Spleen (tissue), 11 donors: ENCODE data around the gene NOS1AP. TPM values are rescaled to one million over a fixed set of nuclear protein-coding genes. Genes with fewer than 3 reads are reported as not detected.

Experiments
- DNase-seq: peaks from one replicate; pipeline ENCODE4 v3.0.0-alpha.2; 2020
- H3K27ac ChIP-seq, 8 donors: fragments of 200-600 bp; sonication (generic) in 7 of 8; 1 replicate in 4 of 8; 2 replicates in 4 of 8; pipeline versions ENCODE4 v1.5.0 to v1.8.0; 2016 to 2021; ENCODE audit warnings: inconsistent platforms in 4 of 8, mild to moderate bottlenecking in 4 of 8, moderate library complexity in 1 of 8
- H3K27me3 ChIP-seq, 7 donors: fragments of 200-600 bp; sonication (generic) in 6 of 7; replicated peaks in 1 of 7; 1 replicate in 4 of 7; 2 replicates in 3 of 7; pipeline versions ENCODE4 v1.5.0 to v1.8.0; 2016 to 2021; ENCODE audit warnings: inconsistent platforms in 3 of 7, mild to moderate bottlenecking in 1 of 7
- H3K36me3 ChIP-seq, 6 donors: fragments of 200-600 bp; sonication (generic) in 5 of 6; 1 replicate in 4 of 6; 2 replicates in 2 of 6; pipeline versions ENCODE4 v1.5.0 to v1.8.0; 2016 to 2021; ENCODE audit warnings: inconsistent platforms in 2 of 6
- H3K4me1 ChIP-seq, 6 donors: fragments of 200-600 bp; sonication (generic) in 5 of 6; 1 replicate in 3 of 6; 2 replicates in 3 of 6; pipeline versions ENCODE4 v1.5.0 to v1.8.0; 2016 to 2021; ENCODE audit warnings: inconsistent platforms in 3 of 6
- H3K4me3 ChIP-seq, 8 donors: fragments of 200-600 bp; sonication (generic) in 7 of 8; 1 replicate in 4 of 8; 2 replicates in 4 of 8; pipeline versions ENCODE4 v1.5.0 to v1.8.0; 2016 to 2021; ENCODE audit warnings: inconsistent platforms in 4 of 8, mild to moderate bottlenecking in 4 of 8, moderate library complexity in 2 of 8
- H3K9me3 ChIP-seq, 8 donors: fragments of 200-600 bp; sonication (generic) in 7 of 8; 1 replicate in 4 of 8; 2 replicates in 4 of 8; pipeline versions ENCODE4 v1.5.0 to v1.8.0; 2016 to 2021; ENCODE audit warnings: inconsistent platforms in 4 of 8
- CTCF ChIP-seq, 11 experiments: fragments of 200-600 bp in 7 of 11; fragments of 450-650 bp in 4 of 11; sonication (generic) in 4 of 11; IDR thresholded peaks in 8 of 11; conservative IDR thresholded peaks in 3 of 11; 1 replicate in 7 of 11; 2 replicates in 4 of 11; pipeline versions ENCODE4 v1.4.0 to v1.8.0; 2016 to 2021; ENCODE audit warnings: antibody characterized with exemption in 11 of 11, inconsistent platforms in 4 of 11, mild to moderate bottlenecking in 1 of 11
- POLR2A ChIP-seq, 3 donors: fragments of 450-650 bp; IDR thresholded peaks; one replicate each; pipeline ENCODE4 v1.5.1; 2017; ENCODE audit warnings: antibody characterized with exemption in 3 of 3, mild to moderate bottlenecking in 1 of 3
- POLR2AphosphoS5 ChIP-seq, 3 donors: sonication (generic); formaldehyde crosslinking; IDR thresholded peaks; one replicate each; pipeline ENCODE4 v1.5.1; 2017; ENCODE audit warnings: antibody characterized with exemption in 3 of 3
- WGBS, 5 donors: extraction: QIAGEN DNeasy Blood & Tissue Kit in 3 of 5; methylation state at CpG; one replicate each; pipeline versions ENCODE4 v1.1.5 to v1.1.7; 2013 to 2018; 5-methylcytosine and 5-hydroxymethylcytosine counted together
- intact Hi-C: fragments of 100-400 bp; cut with DNase I; formaldehyde crosslinking; loops from one replicate; pipeline ENCODE4 v1.15.0; 2023; ENCODE audit warnings: low total_unique reads
- polyA plus RNA-seq, 3 donors: library from polyadenylated mRNA; stranded (reverse); fragments of 200-250 nt; gene quantifications; one replicate each; pipeline ENCODE4 v1.2.1, GENCODE V29; 2013
- total RNA-seq, 7 donors: library from RNA; depleted of rRNA in 3 of 7; stranded (reverse); fragments of >200 nt in 3 of 7; fragmentation: NEBNext Ultra II Directional in 4 of 7; extraction: Animal tissue kit (Norgen Biotek cat#: 25700) in 4 of 7; gene quantifications; one replicate each; pipeline versions ENCODE4 v1.1.0 to v1.2.1, GENCODE V29; 2016 to 2021
- donor health status: healthy with polysubstance abuse.
- donor health status: DM: no; HTN: no; CAD: no; lungs with moderate emphysema.
- donor health status: DM: no; HTN: no; CAD: no.
- donor health status: Bipolar disorder and iron deficiency.
- donor health status: healthy.
- donor health status: DM: no; HTN: no; CAD: no.
- donor health status: DM: yes; HTN: yes; CAD: no.

The NOS1AP gene
- total and polyA plus RNA-seq, 10 donors: 0.16 to 1.7 (median 0.60) TPM; not detected in 2

- H3K27me3 ChIP-seq: peaks cover 0 to 4% (median 0%) of the 10 kb centered on the region in 7 donors
- H3K4me3 ChIP-seq: no peak overlapping the region
- DNase-seq: no peak
- peaks cover 0 to 7% (median 0%) of the 10 kb centered on the region in 6 donors for H3K4me1 ChIP-seq
- WGBS, 5 donors: 79 to 97% (median 87%) methylated on average over 1 of the region's 1 CpG
- no peak for TF ChIP-seq CTCF (IDR thresholded peaks at IDR 0.05 in 8 of 11, conservative IDR thresholded peaks at IDR 0.05 in 3 of 11)
- no peak for TF ChIP-seq POLR2A (IDR thresholded peaks at IDR 0.05)
- TF ChIP-seq POLR2AphosphoS5 (IDR thresholded peaks at IDR 0.05): no peak
- no peaks in the 10 kb centered on the region for H3K36me3 ChIP-seq
- no peaks in the 10 kb centered on the region for H3K9me3 ChIP-seq
- intact Hi-C loops: no loop called here
- H3K27ac ChIP-seq: no peak overlapping the region
These were observed 244.7 kb downstream of the NOS1AP start for GRCh38 chr1:162314206-162314605.

- intact Hi-C loops: no loop called here
- DNase-seq: no peak
- Histone ChIP-seq H3K4me3 (no peak overlapping the region), H3K36me3 (no peaks in the 10 kb centered on the region), H3K9me3 (no peaks in the 10 kb centered on the region), H3K27me3 (peaks cover 0 to 17% (median 0%) of the 10 kb centered on the region in 7 donors), H3K4me1 (peaks cover 0 to 7% (median 0%) of the 10 kb centered on the region in 6 donors), H3K27ac (no peak overlapping the region)
- 68 to 87% (median 75%) methylated on average over 2 of the region's 2 CpGs for WGBS, 5 donors
- TF ChIP-seq POLR2AphosphoS5 (IDR thresholded peaks at IDR 0.05) (no peak), CTCF (IDR thresholded peaks at IDR 0.05 in 8 of 11, conservative IDR thresholded peaks at IDR 0.05 in 3 of 11) (no peak), POLR2A (IDR thresholded peaks at IDR 0.05) (no peak)
These were observed 246.2 kb downstream of the NOS1AP start for GRCh38 chr1:162315673-162316072.

- Histone ChIP-seq H3K9me3 (no peaks in the 10 kb centered on the region), H3K27me3 (peaks cover 0 to 17% (median 0%) of the 10 kb centered on the region in 7 donors), H3K4me1 (peaks cover 0 to 7% (median 0%) of the 10 kb centered on the region in 6 donors), H3K4me3 (no peak overlapping the region), H3K27ac (no peak overlapping the region), H3K36me3 (no peaks in the 10 kb centered on the region)
- TF ChIP-seq POLR2AphosphoS5 (IDR thresholded peaks at IDR 0.05) (no peak), POLR2A (IDR thresholded peaks at IDR 0.05) (no peak), CTCF (IDR thresholded peaks at IDR 0.05 in 8 of 11, conservative IDR thresholded peaks at IDR 0.05 in 3 of 11) (no peak)
- intact Hi-C loops: no loop called here
- WGBS, 5 donors: 49 to 63% (median 55%) methylated on average over 4 of the region's 4 CpGs
- DNase-seq: no peak
These were observed 246.7 kb downstream of the NOS1AP start for GRCh38 chr1:162316187-162316586.

- Histone ChIP-seq H3K27ac (no peak overlapping the region), H3K4me1 (peaks cover 0 to 7% (median 0%) of the 10 kb centered on the region in 6 donors), H3K27me3 (peaks cover 0 to 26% (median 0%) of the 10 kb centered on the region in 7 donors), H3K9me3 (no peaks in the 10 kb centered on the region), H3K36me3 (no peaks in the 10 kb centered on the region), H3K4me3 (no peak overlapping the region)
- no peak for DNase-seq
- intact Hi-C loops: no loop called here
- 34 to 54% (median 52%) methylated on average over 5 of the region's 5 CpGs for WGBS, 5 donors
- TF ChIP-seq CTCF (IDR thresholded peaks at IDR 0.05 in 8 of 11, conservative IDR thresholded peaks at IDR 0.05 in 3 of 11): no peak
- no peak for TF ChIP-seq POLR2AphosphoS5 (IDR thresholded peaks at IDR 0.05)
- TF ChIP-seq POLR2A (IDR thresholded peaks at IDR 0.05): no peak
These were observed 248.1 kb downstream of the NOS1AP start for GRCh38 chr1:162317621-162318020.
